Stromal cell of bone marrow (primary cell): ENCODE data around the gene TMEM52.

Experiments used
- DNase-seq: peaks from one replicate; pipeline ENCODE4 v3.0.0-alpha.2; 2012; ENCODE audit warnings: low read depth

Gene TMEM52

DNA sequence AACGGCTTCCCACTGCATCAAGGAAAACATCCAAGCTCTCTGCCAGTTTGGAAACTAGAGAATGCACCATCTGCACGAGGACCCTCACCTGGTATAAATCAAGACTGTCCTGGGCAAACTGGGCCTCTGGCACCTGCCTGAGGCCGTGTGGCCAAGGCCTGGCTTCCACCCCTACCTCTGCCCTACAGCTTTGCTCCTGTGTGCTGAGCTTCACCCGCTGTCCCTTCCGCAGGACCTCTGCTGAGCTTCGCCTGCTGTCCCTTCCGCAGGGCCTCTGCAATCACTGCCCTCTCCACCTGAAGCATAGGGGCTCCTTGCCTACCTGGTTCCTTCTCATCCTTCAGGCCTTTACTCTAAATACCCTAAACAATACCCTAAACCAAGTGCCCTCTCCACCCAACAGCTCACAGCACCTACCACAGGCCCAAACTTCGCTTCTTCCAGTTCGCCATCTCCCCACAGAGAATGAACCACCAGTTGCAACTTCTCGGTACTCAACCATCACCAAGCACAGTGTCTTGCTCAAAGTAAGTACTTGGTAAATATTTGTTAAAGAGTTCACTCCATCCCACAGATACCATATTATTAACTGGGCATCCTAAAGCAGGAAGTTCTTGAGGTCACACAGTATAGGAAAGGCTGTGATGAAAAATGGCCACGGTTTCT is 46.6 kb downstream of the TMEM52 start:
- no peak for DNase-seq

DNA sequence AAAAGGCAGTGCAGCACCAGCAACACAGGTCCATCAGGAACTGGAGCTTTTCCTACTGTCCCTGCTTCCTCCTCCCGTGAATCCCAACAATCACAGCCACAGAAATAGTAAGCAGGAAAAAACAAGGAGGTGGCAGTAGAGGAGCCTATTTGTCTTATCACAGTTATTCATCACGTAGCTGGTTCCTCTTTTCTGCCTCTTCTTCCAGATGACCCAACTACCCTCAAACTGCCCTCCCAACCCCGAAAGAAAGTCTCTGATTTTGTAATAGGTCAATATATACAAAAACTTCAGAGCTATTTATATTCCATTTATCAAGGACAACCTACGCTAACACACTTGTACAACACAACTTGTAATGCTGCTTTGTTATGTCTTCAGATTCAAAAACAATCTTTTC is 49.6 kb downstream of the TMEM52 start:
- no peak for DNase-seq
